ENCODE data around the gene SNX14.

- TF ChIP-seq CTCF (IDR thresholded peaks at IDR 0.05 in 2 of 3, conservative IDR thresholded peaks at IDR 0.05 in 1 of 3; ENCODE audit: borderline replicate concordance in 1 of 3, insufficient read depth in 1 of 3, low read depth in 2 of 3, low read length in 2 of 3) (no peak), RAD21 (IDR thresholded peaks at IDR 0.05; ENCODE audit: low read depth) (no peak), JUND (IDR thresholded peaks at IDR 0.05) (no peak), EZH2phosphoT487 (IDR thresholded peaks at IDR 0.05; ENCODE audit: borderline replicate concordance) (no peak), POLR2AphosphoS5 (IDR thresholded peaks at IDR 0.05; ENCODE audit: low read depth, low read length) (no peak; the same call in 1 of the 2 replicates), POLR2A (IDR thresholded peaks at IDR 0.05; ENCODE audit: borderline replicate concordance, extremely low read depth, insufficient read depth, insufficient read length) (no peak), ZFX (IDR thresholded peaks at IDR 0.05) (no peak), CBX3 (IDR thresholded peaks at IDR 0.05; ENCODE audit: low read depth) (no peak), CEBPB (IDR thresholded peaks at IDR 0.05; ENCODE audit: low read depth) (no peak), EGR1 (IDR thresholded peaks at IDR 0.05; ENCODE audit: low read depth) (no peak)
- TF ChIP-seq, protein P1, sequence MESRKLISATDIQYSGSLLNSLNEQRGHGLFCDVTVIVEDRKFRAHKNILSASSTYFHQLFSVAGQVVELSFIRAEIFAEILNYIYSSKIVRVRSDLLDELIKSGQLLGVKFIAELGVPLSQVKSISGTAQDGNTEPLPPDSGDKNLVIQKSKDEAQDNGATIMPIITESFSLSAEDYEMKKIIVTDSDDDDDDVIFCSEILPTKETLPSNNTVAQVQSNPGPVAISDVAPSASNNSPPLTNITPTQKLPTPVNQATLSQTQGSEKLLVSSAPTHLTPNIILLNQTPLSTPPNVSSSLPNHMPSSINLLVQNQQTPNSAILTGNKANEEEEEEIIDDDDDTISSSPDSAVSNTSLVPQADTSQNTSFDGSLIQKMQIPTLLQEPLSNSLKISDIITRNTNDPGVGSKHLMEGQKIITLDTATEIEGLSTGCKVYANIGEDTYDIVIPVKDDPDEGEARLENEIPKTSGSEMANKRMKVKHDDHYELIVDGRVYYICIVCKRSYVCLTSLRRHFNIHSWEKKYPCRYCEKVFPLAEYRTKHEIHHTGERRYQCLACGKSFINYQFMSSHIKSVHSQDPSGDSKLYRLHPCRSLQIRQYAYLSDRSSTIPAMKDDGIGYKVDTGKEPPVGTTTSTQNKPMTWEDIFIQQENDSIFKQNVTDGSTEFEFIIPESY (IDR thresholded peaks at IDR 0.05; ENCODE audit: extremely low read depth, insufficient replicate concordance, low read length): no peak
Observed at GRCh38 chr6:85641522-85641896, 47.9 kb upstream of the SNX14 start.
